ENCODE data around the gene MAP1B.

Gene MAP1B

DNA sequence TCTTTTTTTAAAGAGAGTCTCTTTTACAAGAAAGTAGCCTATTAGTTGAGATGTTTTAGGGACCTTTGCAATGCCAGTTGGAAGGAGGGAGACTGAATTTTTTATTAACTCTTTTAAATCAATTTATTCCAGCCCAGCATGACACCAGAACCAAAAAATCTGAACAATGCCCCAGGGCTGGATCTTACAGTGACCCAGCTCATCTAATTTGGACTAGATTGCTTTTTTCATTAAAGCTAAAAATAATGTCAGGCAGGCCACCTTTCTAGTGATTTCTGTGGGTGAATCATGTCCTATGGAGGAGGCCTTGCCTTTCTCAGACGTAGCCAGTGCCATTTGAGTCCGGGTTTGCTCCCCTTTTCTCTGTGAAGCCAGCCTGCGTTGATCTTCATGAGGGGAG, 38.8 kb downstream of the MAP1B start:
- no peak for DNase-seq (ENCODE audit: low read depth)
- TF ChIP-seq, protein P1, sequence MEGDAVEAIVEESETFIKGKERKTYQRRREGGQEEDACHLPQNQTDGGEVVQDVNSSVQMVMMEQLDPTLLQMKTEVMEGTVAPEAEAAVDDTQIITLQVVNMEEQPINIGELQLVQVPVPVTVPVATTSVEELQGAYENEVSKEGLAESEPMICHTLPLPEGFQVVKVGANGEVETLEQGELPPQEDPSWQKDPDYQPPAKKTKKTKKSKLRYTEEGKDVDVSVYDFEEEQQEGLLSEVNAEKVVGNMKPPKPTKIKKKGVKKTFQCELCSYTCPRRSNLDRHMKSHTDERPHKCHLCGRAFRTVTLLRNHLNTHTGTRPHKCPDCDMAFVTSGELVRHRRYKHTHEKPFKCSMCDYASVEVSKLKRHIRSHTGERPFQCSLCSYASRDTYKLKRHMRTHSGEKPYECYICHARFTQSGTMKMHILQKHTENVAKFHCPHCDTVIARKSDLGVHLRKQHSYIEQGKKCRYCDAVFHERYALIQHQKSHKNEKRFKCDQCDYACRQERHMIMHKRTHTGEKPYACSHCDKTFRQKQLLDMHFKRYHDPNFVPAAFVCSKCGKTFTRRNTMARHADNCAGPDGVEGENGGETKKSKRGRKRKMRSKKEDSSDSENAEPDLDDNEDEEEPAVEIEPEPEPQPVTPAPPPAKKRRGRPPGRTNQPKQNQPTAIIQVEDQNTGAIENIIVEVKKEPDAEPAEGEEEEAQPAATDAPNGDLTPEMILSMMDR (IDR thresholded peaks at IDR 0.05; ENCODE audit: control insufficient read depth, extremely low read depth, insufficient read depth) = no peak
- no peak overlapping the region for H3K4me3 ChIP-seq (ENCODE audit: low read depth, low read length)

DNA sequence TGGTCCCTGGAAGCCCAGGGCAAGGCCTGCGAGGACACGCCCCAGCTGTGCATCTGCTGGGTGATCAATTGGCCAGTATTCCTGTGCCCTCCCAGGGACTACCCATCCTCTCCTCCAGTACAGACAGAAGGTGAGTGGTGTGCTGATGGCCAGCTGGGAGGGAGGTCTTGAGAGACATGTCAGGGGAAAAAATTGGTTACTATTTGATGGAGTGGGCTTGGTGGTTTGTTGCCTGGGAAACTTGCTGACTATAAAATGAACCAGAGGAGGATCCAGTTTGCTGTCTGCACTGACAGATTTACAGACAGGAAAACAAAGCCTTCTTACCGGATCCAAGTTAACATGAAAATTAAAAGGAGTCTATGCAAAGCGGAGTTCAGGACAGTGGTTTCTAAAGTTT, 40.3 kb downstream of the MAP1B start:
- TF ChIP-seq, protein P1 (IDR thresholded peaks at IDR 0.05; ENCODE audit: control insufficient read depth, extremely low read depth, insufficient read depth) = no peak
- no peak for DNase-seq (ENCODE audit: low read depth)
- no peak overlapping the region for H3K4me3 ChIP-seq (ENCODE audit: low read depth, low read length)

DNA sequence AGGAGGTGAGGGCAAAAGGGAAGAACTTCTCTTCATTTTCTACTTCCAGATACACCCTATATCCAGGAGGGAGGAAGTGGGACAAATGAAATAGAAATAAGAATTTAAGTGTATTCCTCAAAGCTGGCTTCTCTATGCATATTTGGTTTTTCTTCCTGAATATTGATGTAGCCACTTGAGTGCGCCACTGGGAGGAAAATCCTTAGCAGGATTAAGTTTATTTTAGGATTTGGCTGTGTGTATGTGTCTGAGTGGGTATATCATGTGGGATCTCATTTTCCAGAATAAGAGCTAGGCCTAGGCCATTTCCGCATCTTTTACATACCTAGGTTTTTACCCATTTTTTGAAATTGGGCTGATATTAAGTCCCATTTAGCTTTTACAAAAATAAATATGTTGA, 42.5 kb downstream of the MAP1B start:
- TF ChIP-seq, protein P1 (IDR thresholded peaks at IDR 0.05; ENCODE audit: control insufficient read depth, extremely low read depth, insufficient read depth) = peak; percentile 37
- DNase-seq (ENCODE audit: low read depth) = no peak
- no peak overlapping the region for H3K4me3 ChIP-seq (ENCODE audit: low read depth, low read length)

DNA sequence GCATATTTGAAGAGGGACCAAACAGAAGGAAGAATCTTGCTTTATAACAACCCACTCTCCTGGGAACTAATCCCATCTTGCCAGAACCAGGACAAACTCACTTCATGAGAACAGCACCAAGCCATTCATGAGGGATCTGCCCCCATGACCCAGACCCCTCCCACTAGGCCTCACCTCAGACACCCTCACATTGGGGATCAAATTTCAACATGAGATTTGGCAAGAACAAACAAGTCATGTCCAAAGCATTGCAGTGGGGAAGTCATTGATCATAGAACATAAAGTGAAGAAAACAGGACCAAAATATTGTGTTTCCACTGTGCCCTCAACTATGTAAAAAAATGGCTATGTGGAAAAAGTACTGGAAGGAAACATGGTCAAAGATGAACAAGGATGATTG, 43.9 kb downstream of the MAP1B start:
- TF ChIP-seq, protein P1 (IDR thresholded peaks at IDR 0.05; ENCODE audit: control insufficient read depth, extremely low read depth, insufficient read depth) = no peak
- DNase-seq (ENCODE audit: low read depth) = no peak
- no peak overlapping the region for H3K4me3 ChIP-seq (ENCODE audit: low read depth, low read length)

DNA sequence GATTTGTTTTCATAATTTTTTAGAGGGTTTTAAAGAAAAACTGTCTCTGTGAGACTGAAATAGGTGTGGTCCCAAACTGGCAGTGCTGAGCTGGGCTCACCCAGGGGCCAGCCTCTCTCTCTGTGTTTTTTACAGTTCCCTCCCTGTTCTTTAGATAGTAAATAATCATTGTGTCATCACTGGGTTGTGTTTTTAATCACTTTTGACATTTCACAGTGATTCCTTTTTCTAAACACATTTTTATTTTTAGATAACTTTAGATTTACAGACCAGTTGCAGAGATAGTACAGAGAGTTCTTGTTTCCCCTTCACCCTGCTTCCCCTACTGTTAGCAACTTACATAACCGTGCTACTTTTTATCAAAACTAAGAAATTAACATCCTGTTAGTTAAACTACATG, 44.4 kb downstream of the MAP1B start:
- H3K4me3 ChIP-seq (ENCODE audit: low read depth, low read length) = no peak overlapping the region
- DNase-seq (ENCODE audit: low read depth) = no peak
- TF ChIP-seq, protein P1 (IDR thresholded peaks at IDR 0.05; ENCODE audit: control insufficient read depth, extremely low read depth, insufficient read depth) = no peak

DNA sequence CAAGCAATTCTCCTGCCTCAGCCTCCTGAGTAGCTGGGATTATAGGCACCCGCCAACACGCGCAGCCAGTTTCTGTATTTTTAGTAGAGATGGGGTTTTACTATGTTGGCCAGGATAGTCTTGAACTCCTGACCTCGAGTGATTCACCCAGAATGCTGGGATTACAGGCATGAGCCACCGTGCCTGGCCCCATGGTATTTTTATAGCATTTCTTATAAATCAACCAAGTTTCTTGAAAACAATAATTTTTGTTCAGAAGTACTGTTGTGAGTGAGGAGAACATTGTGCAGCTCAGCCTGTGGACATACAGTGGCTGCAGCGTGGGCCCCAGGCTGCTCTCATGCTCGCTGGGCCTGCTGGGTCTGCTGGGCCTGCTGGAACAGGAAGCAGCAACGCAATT, 45.3 kb downstream of the MAP1B start:
- TF ChIP-seq, protein P1 (IDR thresholded peaks at IDR 0.05; ENCODE audit: control insufficient read depth, extremely low read depth, insufficient read depth) = no peak
- no peak for DNase-seq (ENCODE audit: low read depth)
- no peak overlapping the region for H3K4me3 ChIP-seq (ENCODE audit: low read depth, low read length)

DNA sequence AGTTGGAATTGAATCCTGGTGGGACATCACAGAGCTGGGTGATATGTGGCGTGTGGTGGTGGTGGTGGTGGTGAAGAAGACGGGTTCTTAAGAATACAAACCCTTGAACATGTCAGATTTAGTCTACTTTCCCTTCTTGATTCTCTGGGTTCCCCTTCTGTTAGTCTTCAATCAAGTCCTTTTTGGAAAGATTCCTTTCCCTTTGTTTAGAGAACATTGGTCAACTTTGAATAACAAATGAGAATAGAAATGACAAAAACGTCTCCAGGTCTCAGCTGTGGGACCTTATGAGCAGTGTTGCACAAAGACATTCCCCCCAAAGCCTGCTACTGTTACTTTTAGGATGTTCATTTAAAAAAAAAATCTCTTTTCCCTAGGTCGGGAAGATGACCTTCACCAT, 46.3 kb downstream of the MAP1B start:
- no peak overlapping the region for H3K4me3 ChIP-seq (ENCODE audit: low read depth, low read length)
- TF ChIP-seq, protein P1 (IDR thresholded peaks at IDR 0.05; ENCODE audit: control insufficient read depth, extremely low read depth, insufficient read depth) = no peak
- no peak for DNase-seq (ENCODE audit: low read depth)
